GM10266 (cell line): Measurements from ENCODE around the gene MC1R.

ENCODE experiments used
- DNase-seq: peaks from one replicate; pipeline ENCODE4 v3.0.0; 2012; ENCODE audit errors: extremely low spot score
- CTCF ChIP-seq: IDR thresholded peaks from 2 replicates; pipeline ENCODE4 v1.5.1; 2012; ENCODE audit warnings: mild to moderate bottlenecking, low read depth; ENCODE audit not compliant: control insufficient read depth, insufficient read depth; ENCODE audit errors: missing control alignments

MC1R gene

GRCh38 chr16:89919535-89920406 lies 1.1 kb downstream of the MC1R start:
- no peak for DNase-seq
- no peak for TF ChIP-seq CTCF

- TF ChIP-seq CTCF = no peak
- DNase-seq = no peak
Measured at GRCh38 chr16:89920723-89921122, 2.1 kb downstream of the MC1R start.

- DNase-seq = no peak
Measured at GRCh38 chr16:89921131-89921701, 2.6 kb downstream of the MC1R start.

DNA sequence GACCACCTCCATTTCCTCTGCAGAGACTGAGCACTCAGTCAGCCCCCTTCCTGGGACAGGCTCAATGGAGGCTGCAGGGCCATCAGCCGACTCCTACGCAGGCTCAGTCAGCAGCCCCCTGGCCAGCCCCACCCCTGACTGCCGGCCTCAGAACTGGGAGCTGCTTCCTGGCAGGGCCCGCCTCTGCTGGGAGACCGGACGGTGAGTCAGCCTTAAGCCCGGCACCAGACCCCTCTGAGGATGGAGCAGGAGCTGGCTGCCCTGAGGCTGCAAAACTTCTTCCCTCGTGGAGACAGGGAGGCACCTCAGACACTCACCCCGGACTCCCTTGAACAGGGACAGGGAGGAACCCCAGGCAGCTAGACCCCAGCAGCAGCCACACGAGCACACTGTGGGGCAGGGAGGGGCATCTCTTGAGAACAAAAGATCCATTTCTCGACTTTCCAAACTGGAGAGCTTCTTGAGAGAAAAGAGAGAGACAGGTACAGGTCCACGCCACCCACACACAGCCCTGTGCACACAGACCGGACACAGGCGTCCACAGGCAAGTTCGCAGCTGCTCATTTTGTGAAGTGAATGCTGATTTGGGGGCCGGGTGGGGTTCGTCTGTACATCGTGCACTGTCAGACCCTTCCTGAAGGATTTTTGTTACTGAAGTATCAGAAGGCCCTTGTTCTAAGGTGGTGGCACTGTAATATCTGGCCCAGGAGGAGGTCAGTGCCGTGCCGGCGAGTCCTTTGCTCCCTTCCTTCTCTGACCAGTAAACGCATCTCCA lies 3.2 kb downstream of the MC1R start:
- TF ChIP-seq CTCF = no peak
- no peak for DNase-seq

More at GRCh38 chr16:89921131-89921701, 2.6 kb downstream of the MC1R start:
- TF ChIP-seq CTCF = no peak

DNA sequence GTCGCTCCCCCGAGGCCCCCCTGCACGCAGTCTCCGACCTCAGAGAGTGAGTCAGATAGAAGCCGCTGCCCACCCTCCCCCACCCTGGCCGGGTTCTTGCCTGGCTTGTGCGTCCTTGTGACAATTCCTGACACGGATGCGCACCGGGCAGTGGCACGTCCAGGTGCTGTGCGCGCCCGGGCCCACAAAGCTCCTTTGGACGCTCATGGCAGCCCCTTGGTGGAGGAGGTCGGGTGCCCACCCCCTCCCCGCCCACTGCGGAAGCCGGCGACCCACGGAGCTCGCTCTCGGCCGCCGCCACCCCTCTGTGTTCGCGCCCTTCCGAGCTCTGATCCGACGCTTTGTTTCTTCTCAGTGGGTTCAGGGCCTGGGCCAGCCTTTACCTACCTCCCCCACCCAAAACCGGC lies 3.8 kb downstream of the MC1R start:
- no peak for TF ChIP-seq CTCF
- DNase-seq = no peak

DNA sequence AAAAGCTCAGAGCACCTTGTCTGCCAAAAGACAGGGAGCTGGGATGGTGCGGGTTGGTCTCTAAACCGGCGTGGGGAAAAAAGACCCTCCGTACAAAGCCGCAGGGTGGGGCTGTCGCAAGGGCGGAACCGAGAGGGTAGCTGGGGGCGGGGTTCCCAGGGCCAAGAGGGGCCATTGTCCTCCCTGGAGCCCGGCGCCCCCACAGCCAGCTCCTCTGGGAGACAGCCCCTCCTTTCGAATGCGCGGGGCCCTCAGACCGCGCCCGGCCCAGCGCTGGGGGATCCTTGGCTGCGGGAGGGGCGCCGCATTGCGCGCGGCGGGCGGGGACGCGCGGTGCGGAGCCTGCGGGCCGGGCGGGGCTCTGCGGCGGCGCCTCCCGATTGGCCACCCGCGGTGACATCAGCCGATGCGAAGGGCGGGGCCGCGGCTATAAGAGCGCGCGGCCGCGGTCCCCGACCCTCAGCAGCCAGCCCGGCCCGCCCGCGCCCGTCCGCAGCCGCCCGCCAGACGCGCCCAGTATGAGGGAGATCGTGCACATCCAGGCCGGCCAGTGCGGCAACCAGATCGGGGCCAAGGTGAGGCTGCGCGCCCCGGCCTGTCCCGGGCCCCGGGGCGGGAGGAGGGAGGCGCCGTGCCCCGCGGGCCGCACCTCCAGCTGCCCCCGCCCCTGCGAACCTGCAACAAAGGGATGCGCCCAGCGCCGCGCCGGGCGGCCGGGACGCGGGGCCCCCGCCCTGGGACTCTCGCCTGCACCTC lies 4.4 kb downstream of the MC1R start, which contains the start of gene TUBB3:
TSS of gene TUBB3 (plus strand) at position 459 of the 756 bp plus-strand sequence. CDS start at position 519, 60 bp downstream.
- no peak for TF ChIP-seq CTCF
- peak; percentile 89 for DNase-seq
